ENCODE measurements around the gene VASH1.

The VASH1 gene

DNA sequence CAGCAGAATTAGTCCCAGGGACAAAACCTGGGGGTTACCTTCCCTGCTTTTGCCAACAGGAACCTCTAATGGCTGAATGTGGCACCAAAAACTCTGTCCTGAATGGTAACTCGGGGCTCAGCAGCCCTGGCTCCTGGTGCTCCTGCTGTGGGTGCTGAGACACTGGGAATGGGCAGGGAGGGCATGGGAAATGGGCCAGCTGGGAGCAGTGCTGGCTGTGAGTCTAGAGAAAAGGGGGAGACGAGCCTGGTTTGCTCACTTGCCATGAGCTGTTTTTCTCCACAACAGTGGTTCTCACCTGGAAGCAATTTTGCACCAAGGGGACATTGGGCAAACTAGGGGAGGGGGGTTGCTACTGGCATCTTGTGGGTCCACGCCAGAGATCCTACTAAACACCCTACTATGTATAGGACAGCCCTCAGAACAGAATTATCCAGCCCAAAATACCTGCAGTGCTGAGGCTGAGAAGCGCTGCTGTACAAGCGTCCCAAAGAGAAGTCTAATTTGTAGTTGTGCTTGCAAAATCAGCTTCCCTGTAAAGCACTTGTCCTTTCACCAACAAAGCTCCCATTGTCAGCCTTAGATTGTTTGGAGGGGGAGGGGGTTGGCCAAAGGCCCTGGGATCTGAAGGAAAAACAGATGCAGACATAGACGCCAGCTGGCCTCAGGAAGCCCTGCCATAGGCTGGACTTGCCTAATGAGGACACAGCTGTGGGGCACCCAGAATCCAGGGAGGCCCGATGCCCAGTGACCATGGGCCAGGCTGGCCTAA, 68.6 kb downstream of the VASH1 start:
- TF ChIP-seq, protein P1, sequence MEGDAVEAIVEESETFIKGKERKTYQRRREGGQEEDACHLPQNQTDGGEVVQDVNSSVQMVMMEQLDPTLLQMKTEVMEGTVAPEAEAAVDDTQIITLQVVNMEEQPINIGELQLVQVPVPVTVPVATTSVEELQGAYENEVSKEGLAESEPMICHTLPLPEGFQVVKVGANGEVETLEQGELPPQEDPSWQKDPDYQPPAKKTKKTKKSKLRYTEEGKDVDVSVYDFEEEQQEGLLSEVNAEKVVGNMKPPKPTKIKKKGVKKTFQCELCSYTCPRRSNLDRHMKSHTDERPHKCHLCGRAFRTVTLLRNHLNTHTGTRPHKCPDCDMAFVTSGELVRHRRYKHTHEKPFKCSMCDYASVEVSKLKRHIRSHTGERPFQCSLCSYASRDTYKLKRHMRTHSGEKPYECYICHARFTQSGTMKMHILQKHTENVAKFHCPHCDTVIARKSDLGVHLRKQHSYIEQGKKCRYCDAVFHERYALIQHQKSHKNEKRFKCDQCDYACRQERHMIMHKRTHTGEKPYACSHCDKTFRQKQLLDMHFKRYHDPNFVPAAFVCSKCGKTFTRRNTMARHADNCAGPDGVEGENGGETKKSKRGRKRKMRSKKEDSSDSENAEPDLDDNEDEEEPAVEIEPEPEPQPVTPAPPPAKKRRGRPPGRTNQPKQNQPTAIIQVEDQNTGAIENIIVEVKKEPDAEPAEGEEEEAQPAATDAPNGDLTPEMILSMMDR (conservative IDR thresholded peaks at IDR 0.05) = no peak
- TF ChIP-seq ZFX (IDR thresholded peaks at IDR 0.05) = no peak
- no peak overlapping the region for H3K27ac ChIP-seq

DNA sequence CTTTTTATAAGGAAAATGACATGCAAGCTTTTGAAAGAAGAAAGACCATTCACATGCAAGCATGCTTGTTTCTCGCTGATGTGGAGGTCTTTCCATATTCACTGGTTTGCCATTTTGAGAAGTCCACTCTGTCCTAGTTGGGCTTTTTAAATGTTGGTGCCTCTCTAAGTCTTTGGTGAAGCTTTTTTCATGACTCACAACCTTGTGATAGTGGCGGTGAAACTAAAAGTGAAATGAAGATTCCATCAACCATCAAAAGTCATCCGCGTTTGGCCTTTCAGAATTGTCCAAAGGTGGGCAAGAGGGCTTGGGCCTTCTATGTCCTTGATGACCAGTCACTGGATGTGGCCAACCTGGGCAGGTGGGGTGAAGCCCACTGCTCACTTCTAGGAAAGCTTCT, 69.3 kb downstream of the VASH1 start:
- TF ChIP-seq, protein P1 (conservative IDR thresholded peaks at IDR 0.05) = no peak
- no peak for TF ChIP-seq ZFX (IDR thresholded peaks at IDR 0.05)
- no peak overlapping the region for H3K27ac ChIP-seq

DNA sequence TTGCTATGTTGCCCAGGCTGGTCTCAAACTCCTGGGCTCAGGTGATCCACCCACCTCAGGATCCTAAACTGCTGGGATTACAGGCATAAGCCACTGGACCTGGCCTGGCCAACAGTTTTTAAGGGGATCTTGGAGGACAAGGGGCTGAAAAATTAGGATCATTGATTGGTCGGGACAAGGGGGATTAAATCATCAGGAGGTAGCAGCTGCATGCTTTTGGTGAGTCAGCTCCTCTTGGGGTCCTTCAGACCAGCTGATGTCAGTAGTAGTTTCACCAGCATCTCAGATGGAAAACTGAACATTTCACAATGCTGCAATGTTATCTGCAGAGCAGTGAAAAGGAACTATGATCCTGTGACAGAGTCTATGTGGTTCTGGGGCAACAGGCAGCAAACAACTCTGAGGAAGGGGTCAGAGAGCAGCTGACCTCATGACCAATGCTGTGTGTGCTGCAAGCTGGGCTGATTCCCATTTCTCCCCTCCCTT, 71.3 kb downstream of the VASH1 start:
- no peak overlapping the region for H3K27ac ChIP-seq
- no peak for TF ChIP-seq ZFX (IDR thresholded peaks at IDR 0.05)
